ENCODE data around the gene TAS2R3. TPM values are rescaled to one million over a fixed set of nuclear protein-coding genes. Genes with fewer than 3 reads are reported as not detected.

Gene TAS2R3
- total and polyA plus RNA-seq, 9 of the 15 experiments (the other 6 are each of a cell fraction or from before 2014, with no cell fraction given) = 0.37 to 1.9 (median 1.2) TPM; not detected in 2

GRCh38 chr7:141737836-141738591, 25.9 kb upstream of the TAS2R3 start, which contains the start of gene SSBP1 (continued):
- TF ChIP-seq PCBP2 (IDR thresholded peaks at IDR 0.05; ENCODE audit: low read depth, low read length, poor library complexity, severe bottlenecking) (no peak), ZNF655 (CRISPR knock-in tag; IDR thresholded peaks at IDR 0.05) (no peak), ZBTB8A (IDR thresholded peaks at IDR 0.05; ENCODE audit: partially characterized antibody) (no peak), ZNF184 (CRISPR knock-in tag; IDR thresholded peaks at IDR 0.05) (no peak), MCM3 (IDR thresholded peaks at IDR 0.05) (no peak), VEZF1 (CRISPR knock-in tag; IDR thresholded peaks at IDR 0.05) (peak; percentile 73), PATZ1 (CRISPR knock-in tag; IDR thresholded peaks at IDR 0.05; ENCODE audit: borderline replicate concordance) (no peak), NEUROD1 (IDR thresholded peaks at IDR 0.05; ENCODE audit: borderline replicate concordance, low read depth, low read length, partially characterized antibody) (peak; percentile 99), ZFP36 (IDR thresholded peaks at IDR 0.05; ENCODE audit: low read depth, low read length, partially characterized antibody) (peak; percentile 62), SPI1 (IDR thresholded peaks at IDR 0.05; ENCODE audit: borderline replicate concordance, low read depth, low read length) (peak; percentile 75), ZNF609 (CRISPR knock-in tag; IDR thresholded peaks at IDR 0.05; ENCODE audit: borderline replicate concordance) (peak; percentile 95), ZFX (CRISPR knock-in tag; IDR thresholded peaks at IDR 0.05) (peak; percentile 67), GTF2B (IDR thresholded peaks at IDR 0.05; ENCODE audit: extremely low read depth, insufficient read length) (peak; percentile 62), NFATC3 (IDR thresholded peaks at IDR 0.05) (peak; percentile 94), ZNF76 (CRISPR knock-in tag; IDR thresholded peaks at IDR 0.05; ENCODE audit: borderline replicate concordance) (peak; percentile 89), ZNF584 (CRISPR knock-in tag; IDR thresholded peaks at IDR 0.05; ENCODE audit: low read depth) (peak; percentile 67; the same call in 1 of the 2 replicates)
